ENCODE results near the gene SS18L1.
A peak's percentile ranks its signal among the peaks of the same experiment; 100 is the strongest.

SS18L1 gene

DNA sequence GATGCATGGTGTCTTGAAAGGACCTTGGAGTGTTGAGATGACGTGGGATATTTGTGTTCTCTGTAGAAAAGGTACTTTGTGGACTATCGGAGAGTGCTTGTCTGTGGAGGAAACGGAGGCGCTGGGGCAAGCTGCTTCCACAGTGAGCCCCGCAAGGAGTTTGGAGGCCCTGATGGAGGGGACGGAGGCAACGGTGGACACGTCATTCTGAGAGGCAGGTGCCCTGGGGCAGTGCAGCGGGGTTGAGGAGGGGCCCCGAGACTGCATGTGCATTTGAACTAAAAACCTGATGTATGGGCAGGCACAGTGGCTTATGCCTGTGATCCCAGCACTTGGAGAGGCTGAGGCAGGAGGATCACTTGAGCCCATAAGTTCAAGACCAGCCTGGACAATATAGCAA is 52.2 kb downstream of the SS18L1 start:
- no peak for DNase-seq (ENCODE audit: low spot score)

GRCh38 chr20:62196286-62196685 is 52.7 kb downstream of the SS18L1 start:
- DNase-seq (ENCODE audit: low spot score) = no peak

GRCh38 chr20:62197311-62197710 is 53.7 kb downstream of the SS18L1 start:
- no peak for DNase-seq (ENCODE audit: low spot score)

DNA sequence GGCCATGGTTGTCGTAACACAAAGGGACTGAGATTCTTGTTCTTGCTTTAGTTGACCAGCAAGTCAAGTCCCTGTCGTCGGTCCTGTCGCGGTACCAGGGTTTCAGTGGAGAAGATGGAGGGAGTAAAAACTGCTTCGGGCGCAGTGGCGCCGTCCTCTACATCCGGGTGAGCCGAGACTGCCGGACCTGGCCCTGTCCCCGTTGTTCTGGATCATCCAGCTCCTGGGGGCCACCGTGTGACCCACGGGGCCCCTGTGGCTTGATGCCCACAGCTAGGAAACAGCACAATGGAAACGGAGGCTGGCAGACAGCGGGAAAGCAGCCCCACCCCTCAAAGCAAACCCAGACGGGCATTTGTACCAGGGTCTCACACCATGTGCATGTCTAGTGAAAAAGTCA is 54.2 kb downstream of the SS18L1 start:
- no peak for DNase-seq (ENCODE audit: low spot score)

DNA sequence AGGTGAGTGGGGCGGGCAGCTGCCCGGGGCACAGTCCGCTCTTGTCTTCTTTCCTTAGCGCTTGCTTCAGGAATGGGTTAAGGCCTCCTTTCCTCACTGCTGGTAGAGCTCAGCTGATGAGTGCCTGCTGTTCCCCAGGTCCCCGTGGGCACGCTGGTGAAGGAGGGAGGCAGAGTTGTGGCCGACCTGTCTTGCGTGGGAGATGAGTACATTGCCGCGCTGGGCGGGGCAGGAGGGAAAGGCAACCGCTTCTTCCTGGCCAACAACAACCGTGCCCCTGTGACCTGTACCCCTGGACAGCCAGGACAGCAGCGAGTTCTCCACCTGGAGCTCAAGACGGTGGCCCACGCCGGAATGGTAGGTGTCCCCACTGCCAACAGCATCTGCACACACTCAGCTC is 54.9 kb downstream of the SS18L1 start:
- no peak for DNase-seq (ENCODE audit: low spot score)

GRCh38 chr20:62198931-62199330 is 55.4 kb downstream of the SS18L1 start:
- DNase-seq (ENCODE audit: low spot score) = no peak

- no peak for DNase-seq (ENCODE audit: low spot score)
These were observed 57.1 kb downstream of the SS18L1 start for GRCh38 chr20:62200491-62201172.

DNA sequence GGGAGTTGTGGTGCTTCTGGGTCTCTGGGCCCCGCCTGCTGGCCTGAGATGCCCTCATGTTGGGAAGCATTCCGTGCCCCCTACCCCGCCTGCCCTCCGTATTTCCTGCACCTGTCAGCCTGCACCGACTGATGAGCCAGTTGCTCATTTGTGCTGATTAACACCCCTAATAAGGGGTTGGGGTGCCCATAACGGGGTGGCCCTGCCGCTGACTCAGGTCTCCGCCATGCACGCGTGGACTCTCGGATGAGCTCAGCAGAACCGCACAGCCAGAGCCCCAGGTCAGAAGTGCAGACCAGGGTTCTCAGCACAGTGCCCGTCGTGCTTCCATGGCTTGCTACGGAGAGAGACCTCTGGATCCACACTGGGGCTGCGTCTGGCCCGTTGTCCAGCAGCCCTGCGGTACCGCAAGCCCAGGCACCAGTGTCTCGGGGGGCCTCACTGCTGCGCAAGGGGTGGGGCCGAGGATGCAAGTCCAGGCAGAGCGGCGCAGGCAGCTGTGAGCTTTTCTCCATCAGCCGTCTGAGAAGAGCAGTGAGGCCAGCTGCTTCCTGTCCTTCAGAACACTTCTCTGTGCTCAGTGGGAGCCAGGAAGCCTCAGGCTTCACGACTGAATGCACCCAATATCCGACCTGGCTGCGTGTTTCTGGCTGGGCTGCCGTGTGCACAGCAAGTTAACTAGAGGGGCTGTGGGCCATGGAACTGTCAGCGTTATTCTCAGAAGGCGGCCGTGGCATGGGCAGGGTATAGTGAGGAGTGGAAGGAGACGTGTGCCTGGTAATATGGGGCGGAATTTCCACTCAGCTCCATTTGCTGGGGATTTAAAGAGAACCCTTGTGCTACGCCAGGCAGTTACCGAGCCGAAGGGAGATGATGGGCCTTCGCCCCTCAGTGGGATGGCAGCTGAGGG is 57.9 kb downstream of the SS18L1 start:
- DNase-seq (ENCODE audit: low spot score) = no peak

DNA sequence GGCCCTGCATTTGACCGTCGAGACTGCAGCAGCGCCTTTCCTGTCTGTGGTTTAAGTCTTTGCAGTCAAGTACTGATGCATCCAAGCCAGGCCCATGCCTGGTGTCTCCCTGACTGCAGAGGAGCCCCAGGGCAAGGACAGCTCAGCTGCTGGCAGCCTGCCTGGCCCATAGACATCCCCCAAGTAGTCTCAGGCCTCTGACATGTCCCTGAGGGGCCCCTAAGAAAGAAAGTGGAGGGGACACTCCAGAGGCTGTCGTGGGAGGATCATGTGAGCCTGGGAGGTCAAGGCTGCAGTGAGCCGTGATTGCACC is 58.5 kb downstream of the SS18L1 start:
- no peak for DNase-seq (ENCODE audit: low spot score)

GRCh38 chr20:62202676-62203377 is 59.3 kb downstream of the SS18L1 start:
- DNase-seq (ENCODE audit: low spot score) = no peak

DNA sequence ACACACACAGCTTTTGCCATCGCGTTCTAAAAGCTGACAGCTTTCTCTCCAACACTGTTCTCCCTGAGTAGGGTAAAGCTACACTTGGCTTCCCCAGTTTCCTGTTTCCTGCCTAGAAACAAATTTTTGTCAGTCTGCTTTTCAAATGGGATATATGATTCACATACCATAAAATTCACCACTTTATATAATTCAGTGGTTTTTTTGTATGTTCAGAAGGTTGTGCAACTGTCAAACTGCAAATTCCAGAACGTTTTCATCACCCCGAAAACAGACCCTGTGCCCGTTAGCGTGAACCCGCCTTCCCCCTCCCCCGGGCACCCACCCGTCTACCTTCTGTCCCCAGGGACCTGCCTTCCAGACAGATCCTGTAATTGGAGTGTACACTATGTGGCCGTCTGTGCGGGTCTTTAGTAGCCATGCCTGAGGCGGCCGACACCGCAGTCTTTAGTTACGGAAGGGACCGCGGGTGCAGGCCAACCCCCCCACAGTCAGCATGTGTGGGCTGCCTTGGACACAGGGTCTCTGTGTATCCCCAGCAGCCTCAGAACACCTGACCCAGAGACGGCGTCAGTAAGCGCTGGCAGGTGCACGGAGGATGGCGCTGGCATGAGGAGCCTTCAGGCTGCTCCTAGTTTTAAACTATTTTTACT is 59.9 kb downstream of the SS18L1 start:
- no peak for DNase-seq (ENCODE audit: low spot score)

DNA sequence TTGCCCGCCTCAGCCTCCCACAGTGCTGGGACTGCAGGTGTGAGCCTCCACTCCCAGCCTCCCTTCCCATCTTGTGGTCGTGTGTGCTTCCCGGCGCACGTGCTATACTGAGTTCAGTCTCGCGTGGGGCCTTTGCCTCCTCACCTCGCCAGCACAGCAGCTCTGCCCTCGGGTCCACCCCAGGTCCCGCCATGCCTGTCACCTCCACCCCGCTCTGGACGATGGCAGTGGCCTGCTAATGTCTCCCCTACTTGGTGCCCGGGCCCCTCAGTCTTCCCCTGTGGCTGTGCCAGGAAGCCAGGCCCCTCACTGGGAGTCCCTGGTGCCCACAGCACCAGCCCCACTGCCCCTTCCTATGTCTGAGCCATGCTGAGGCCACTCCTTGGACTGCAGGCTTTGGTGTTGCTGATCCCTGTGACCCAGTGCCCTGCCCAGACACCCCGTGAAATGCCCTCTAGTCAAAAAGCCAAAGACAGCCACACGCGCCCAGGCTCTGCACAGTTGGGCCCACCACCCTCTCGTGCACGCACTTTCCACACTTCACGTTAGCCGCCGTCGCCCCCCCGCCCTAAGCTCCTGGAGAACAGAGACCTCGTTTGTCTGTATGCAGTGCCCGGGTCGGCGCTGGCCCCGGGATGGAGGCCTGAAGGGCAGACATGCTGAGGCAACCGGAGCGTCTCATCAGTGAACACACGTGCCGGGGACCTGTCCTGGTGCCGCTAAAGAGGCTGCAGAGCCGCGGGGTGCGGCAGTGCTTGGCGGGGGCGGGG is 62.2 kb downstream of the SS18L1 start:
- no peak for DNase-seq (ENCODE audit: low spot score)

DNA sequence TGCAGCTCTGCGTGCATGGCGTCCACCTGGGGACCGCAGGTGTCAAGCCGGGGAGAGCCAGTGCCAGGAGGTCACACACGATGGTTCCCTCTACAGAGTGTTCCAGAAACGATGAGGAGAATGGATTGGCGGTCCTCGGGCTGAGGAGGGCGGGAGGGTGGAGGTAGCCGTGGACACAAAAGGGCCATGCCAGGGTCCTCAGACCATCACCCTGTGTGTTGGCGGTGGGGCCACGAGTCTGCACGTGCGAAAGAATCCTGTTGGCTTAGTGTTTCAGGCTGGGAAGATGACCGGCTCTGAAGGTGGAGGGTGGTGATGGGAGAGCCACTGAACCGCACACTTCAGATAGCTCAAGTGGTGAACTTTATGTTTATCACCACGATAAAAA is 62.8 kb downstream of the SS18L1 start:
- DNase-seq (ENCODE audit: low spot score) = no peak

DNA sequence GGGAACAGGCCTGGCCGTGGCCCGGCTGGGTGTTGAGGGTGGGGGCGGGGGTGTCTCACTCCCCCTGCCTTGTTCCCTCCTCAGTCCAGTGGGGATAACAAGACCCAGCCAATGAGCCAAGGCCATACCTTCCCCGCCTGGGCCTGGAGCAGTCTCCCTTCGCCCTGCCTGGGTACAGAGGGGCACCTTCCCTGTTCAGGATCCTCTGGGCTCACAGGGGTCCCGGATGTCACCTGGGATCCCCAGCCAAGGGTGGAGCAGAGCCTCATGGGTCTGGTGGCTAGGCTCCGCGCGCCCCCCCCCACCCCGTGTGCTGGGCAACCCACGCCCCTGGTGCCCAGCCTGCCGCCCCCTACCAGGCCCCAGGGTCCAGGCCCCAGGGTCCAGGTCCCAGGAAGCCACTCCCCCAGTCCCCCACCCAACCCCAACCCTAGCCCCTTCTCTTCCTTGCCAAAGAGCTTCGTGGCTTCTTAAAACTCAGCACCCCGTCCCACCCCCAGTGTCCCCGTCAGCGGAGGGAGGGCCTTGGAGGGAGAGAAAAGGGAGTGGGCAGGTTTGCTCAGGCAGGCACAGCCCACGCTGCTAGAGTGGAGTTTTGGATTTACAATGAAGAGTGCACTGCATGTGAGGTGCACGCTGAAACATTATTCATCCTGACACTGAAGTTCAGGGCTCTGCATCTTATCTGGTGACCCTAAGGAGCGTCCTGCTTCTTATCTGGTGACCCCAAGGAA is 64.7 kb downstream of the SS18L1 start:
- no peak for DNase-seq (ENCODE audit: low spot score)

GRCh38 chr20:62208795-62209755 is 65.5 kb downstream of the SS18L1 start:
- peak; percentile 95 for DNase-seq (ENCODE audit: low spot score)

DNA sequence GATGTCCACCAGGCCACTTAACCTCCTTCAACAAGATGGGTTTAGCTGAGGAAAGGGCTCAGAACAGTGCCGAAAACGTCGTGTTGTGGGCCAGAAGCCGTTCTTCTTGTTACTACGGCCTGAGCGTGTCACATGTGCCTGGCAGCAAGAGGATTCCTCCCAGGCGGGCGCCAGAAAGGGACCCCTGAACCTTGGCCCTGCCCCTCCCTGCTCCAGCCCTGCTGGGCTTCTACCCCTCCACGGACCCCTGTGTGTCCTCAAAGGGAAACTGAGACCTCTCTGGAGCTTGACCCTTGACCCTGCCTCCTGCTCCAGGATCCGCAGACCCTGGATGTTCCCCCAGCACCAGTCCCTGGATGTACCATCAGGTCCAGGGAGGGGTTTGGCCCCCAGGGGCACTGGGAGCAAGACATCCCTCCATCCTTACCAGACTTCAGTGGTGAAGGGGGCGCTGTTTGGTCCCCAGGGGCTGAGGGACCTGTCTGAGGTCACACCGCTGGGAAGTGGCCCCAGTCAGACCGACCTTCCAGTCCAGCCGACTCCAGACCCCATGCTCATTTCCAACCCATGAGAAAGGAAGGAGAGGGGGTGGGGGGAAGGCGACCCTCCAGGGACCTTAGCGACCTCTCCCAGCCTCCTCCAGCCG is 66.4 kb downstream of the SS18L1 start:
- DNase-seq (ENCODE audit: low spot score) = no peak

- no peak for DNase-seq (ENCODE audit: low spot score)
These were observed 66.9 kb downstream of the SS18L1 start for GRCh38 chr20:62210496-62210855.

GRCh38 chr20:62211216-62211615 is 67.6 kb downstream of the SS18L1 start:
- DNase-seq (ENCODE audit: low spot score) = no peak

- DNase-seq (ENCODE audit: low spot score) = no peak
These were observed 68.3 kb downstream of the SS18L1 start for GRCh38 chr20:62211769-62212288.
